RWPE2 (cell line): ENCODE measurements around the gene KAT8.
"Not testable (repeated sequence)": the region's sequence is repeated elsewhere in the genome, so short reads cannot be mapped to it uniquely, and the experiment has no call there.

Experiments
- ATAC-seq: fragments of 200-7000 bp; cut with Tn5 transposase; 3 replicates; pipeline ENCODE4 v1.9.1; 2021; ENCODE audit warnings: low read depth
- DNase-seq: peaks from one replicate; pipeline ENCODE4 v3.0.0-alpha.2; 2020; ENCODE audit warnings: low spot score
- H3K27ac ChIP-seq: fragments of 450-650 bp; 2 replicates; pipeline ENCODE4 v1.5.1; 2017; ENCODE audit warnings: mild to moderate bottlenecking; ENCODE audit not compliant: poor library complexity, severe bottlenecking
- H3K27me3 ChIP-seq: fragments of 250-450 bp; sonication (Bioruptor Pico); 2 replicates; pipeline ENCODE4 v1.5.1; 2021; ENCODE audit warnings: mild to moderate bottlenecking, moderate library complexity; ENCODE audit not compliant: insufficient read depth, poor library complexity, severe bottlenecking
- H3K36me3 ChIP-seq: fragments of 250-450 bp; sonication (Bioruptor Pico); 2 replicates; pipeline ENCODE4 v1.5.1; 2020; ENCODE audit warnings: low read depth, mild to moderate bottlenecking, moderate library complexity
- H3K4me1 ChIP-seq: fragments of 250-450 bp; sonication (Bioruptor Pico); 2 replicates; pipeline ENCODE4 v1.5.1; 2021; ENCODE audit warnings: mild to moderate bottlenecking, moderate library complexity; ENCODE audit not compliant: insufficient read depth, poor library complexity, severe bottlenecking
- H3K4me3 ChIP-seq: fragments of 250-450 bp; sonication (Bioruptor Pico); 2 replicates; pipeline ENCODE4 v1.5.1; 2021; ENCODE audit warnings: mild to moderate bottlenecking, moderate library complexity; ENCODE audit not compliant: severe bottlenecking
- H3K9me3 ChIP-seq: fragments of 250-450 bp; sonication (Bioruptor Pico); 2 replicates; pipeline ENCODE4 v1.5.1; 2021; ENCODE audit warnings: mild to moderate bottlenecking, moderate library complexity; ENCODE audit not compliant: severe bottlenecking
- CTCF ChIP-seq: fragments of 450-650 bp; IDR thresholded peaks from one replicate; pipeline ENCODE4 v1.5.1; 2017; ENCODE audit warnings: mild to moderate bottlenecking, moderate library complexity; ENCODE audit not compliant: poor library complexity, severe bottlenecking

KAT8 gene

GRCh38 chr16:31157136-31157535 is 39.7 kb downstream of the KAT8 start:
- ATAC-seq (no peak), DNase-seq (no peak)
- no peaks in the 10 kb centered on the region for H3K27me3 ChIP-seq
- no peaks in the 10 kb centered on the region for H3K4me1 ChIP-seq
- no peaks in the 10 kb centered on the region for H3K9me3 ChIP-seq
- no peaks in the 10 kb centered on the region for H3K36me3 ChIP-seq
- H3K4me3 ChIP-seq, result no peak overlapping the region
- TF ChIP-seq CTCF, result no peak
- no peak overlapping the region for H3K27ac ChIP-seq

GRCh38 chr16:31167315-31167714 is 49.9 kb downstream of the KAT8 start:
- no peak for DNase-seq
- Histone ChIP-seq H3K27ac (no peak overlapping the region), H3K4me3 (no peak overlapping the region), H3K9me3 (no peaks in the 10 kb centered on the region), H3K4me1 (no peaks in the 10 kb centered on the region), H3K36me3 (no peaks in the 10 kb centered on the region), H3K27me3 (no peaks in the 10 kb centered on the region)
- no peak for ATAC-seq
- no peak for TF ChIP-seq CTCF

- no peak for TF ChIP-seq CTCF
- ATAC-seq, result peak; percentile 64; the same call in 2 of the 3 replicates
- no peak overlapping the region for H3K27ac ChIP-seq
- H3K4me3 ChIP-seq, result no peak overlapping the region
- no peak for DNase-seq
- no peaks in the 10 kb centered on the region for H3K36me3 ChIP-seq
- H3K9me3 ChIP-seq, result no peaks in the 10 kb centered on the region
- no peaks in the 10 kb centered on the region for H3K27me3 ChIP-seq
- H3K4me1 ChIP-seq, result no peaks in the 10 kb centered on the region
Measured at GRCh38 chr16:31168848-31169247, 51.4 kb downstream of the KAT8 start.

GRCh38 chr16:31170048-31170447 is 52.6 kb downstream of the KAT8 start:
- H3K27ac ChIP-seq, DNase-seq, H3K4me1 ChIP-seq, H3K9me3 ChIP-seq, H3K27me3 ChIP-seq, H3K36me3 ChIP-seq, H3K4me3 ChIP-seq, ATAC-seq: not testable (repeated sequence)

GRCh38 chr16:31177136-31177535 is 59.7 kb downstream of the KAT8 start:
- no peak overlapping the region for H3K4me3 ChIP-seq
- no peak for ATAC-seq
- H3K4me1 ChIP-seq, result no peaks in the 10 kb centered on the region
- peaks cover 15% of the 10 kb centered on the region for H3K36me3 ChIP-seq
- TF ChIP-seq CTCF, result no peak
- H3K9me3 ChIP-seq, result no peaks in the 10 kb centered on the region
- DNase-seq, result no peak
- no peaks in the 10 kb centered on the region for H3K27me3 ChIP-seq
- no peak overlapping the region for H3K27ac ChIP-seq
